ENCODE measurements around the gene MAPRE3. TPM values are rescaled to one million over a fixed set of nuclear protein-coding genes. Genes with fewer than 3 reads are reported as not detected.

The MAPRE3 gene
- total RNA-seq (2021) (4.9 to 10.3 TPM (median 6.0 TPM) in 3 replicates), Bru-seq, nascent RNA (percentile 44 among the genes with signal in this experiment)
- long read RNA-seq, experiment 1, transcript MAPRE3-201 (7 exons, 1,892 nt), result minor isoform, 8 of 31 reads
- long read RNA-seq, experiment 1, transcript MAPRE3-203 (7 exons, 1,801 nt), result major isoform, 13 of 31 reads
- long read RNA-seq, experiment 1, partial matches to known transcripts, result 2 of 31 reads
- long read RNA-seq, experiment 1, other reads (novel, unspliced or antisense), result 8 of 31 reads
- long read RNA-seq, experiment 2, partial matches to known transcripts, result 1 of 10 reads
- long read RNA-seq, experiment 2, other reads (novel, unspliced or antisense), result 3 of 10 reads
- long read RNA-seq, experiment 3, partial matches to known transcripts, result 1 of 1 reads
- long read RNA-seq, experiment 3, other reads (novel, unspliced or antisense), result 0 of 1 reads

- ChIA-PET CTCF (interaction anchor here (0.7 to 16.3 kb wide), 7 partner anchors 9 to 124 kb away, joined by 3 to 596 read pairs (median 13); no protein-coding TSS in a partner anchor), POLR2A (interaction anchor here (0.6 kb wide), 1 partner anchor 1312 kb away, joined by 5 read pairs; no protein-coding TSS in a partner anchor)
- no peaks in the 10 kb centered on the region for H3K36me3 Mint-ChIP-seq
- no peak within 1 kb of the TSS for H3K27ac Mint-ChIP-seq
- peak within 1 kb of the TSS; percentile 93 for H3K4me3 Mint-ChIP-seq
- TF ChIP-seq FOXJ3 (CRISPR knock-in tag; IDR thresholded peaks at IDR 0.05; ENCODE audit: borderline replicate concordance), result no peak
- TF ChIP-seq ZNF396 (CRISPR knock-in tag; IDR thresholded peaks at IDR 0.05; ENCODE audit: borderline replicate concordance), result no peak
- 0 out of 2 replicates have a peak, but pooled peaks have one; percentile 15 for TF ChIP-seq ZNF281 (CRISPR knock-in tag; IDR thresholded peaks at IDR 0.05)
- no peak for TF ChIP-seq PRDM15 (CRISPR knock-in tag; IDR thresholded peaks at IDR 0.05)
- no peak for TF ChIP-seq GTF2I (CRISPR knock-in tag; conservative IDR thresholded peaks at IDR 0.05)
- TF ChIP-seq E2F5 (CRISPR knock-in tag; IDR thresholded peaks at IDR 0.05), result peak; percentile 77; the same call in 1 of the 2 replicates
- peak; percentile 73; the same call in 1 of the 2 replicates for TF ChIP-seq SP1 (CRISPR knock-in tag; conservative IDR thresholded peaks at IDR 0.05)
- TF ChIP-seq ARID4B (CRISPR knock-in tag; IDR thresholded peaks at IDR 0.05; ENCODE audit: borderline replicate concordance), result peak; percentile 55; the same call in 1 of the 2 replicates
- ATAC-seq (peak; percentile 90), DNase-seq (ENCODE audit: low spot score) (peak; percentile 97)
- H3K9me3 Mint-ChIP-seq, result no peaks in the 10 kb centered on the region
- H3K27me3 Mint-ChIP-seq (ENCODE audit: low read depth), result peaks cover 49% of the 10 kb centered on the region
- H3K4me1 Mint-ChIP-seq, result peaks cover 29% of the 10 kb centered on the region
Measured at GRCh38 chr2:26970244-26970927, at the start of gene MAPRE3. Gene MAPRE3, plus strand, starts transcription at chr2:26970637. Its CDS starts 51,582 bp downstream, at chr2:27022219.

- ATAC-seq (no peak), DNase-seq (ENCODE audit: low spot score) (no peak)
- Mint-ChIP-seq H3K9me3 (no peaks in the 10 kb centered on the region), H3K36me3 (no peaks in the 10 kb centered on the region), H3K27me3 (ENCODE audit: low read depth) (no peaks in the 10 kb centered on the region), H3K27ac (no peak overlapping the region), H3K4me3 (no peak overlapping the region), H3K4me1 (peaks cover 13% of the 10 kb centered on the region)
- ChIA-PET CTCF (interaction anchor here (0.6 to 3.5 kb wide), 4 partner anchors 9 to 361 kb away, joined by 3 to 137 read pairs (median 20); partner anchors contain the start of gene DPYSL5), POLR2A (no interaction called here)
- TF ChIP-seq ZBTB43 (CRISPR knock-in tag; IDR thresholded peaks at IDR 0.05), result no peak
- no peak for TF ChIP-seq CBFB (CRISPR knock-in tag; IDR thresholded peaks at IDR 0.05; ENCODE audit: low read depth)
- TF ChIP-seq ARID4B (CRISPR knock-in tag; IDR thresholded peaks at IDR 0.05; ENCODE audit: borderline replicate concordance), result no peak
- no peak for TF ChIP-seq ZNF121 (CRISPR knock-in tag; IDR thresholded peaks at IDR 0.05)
Measured at GRCh38 chr2:26921323-26921722, 49.1 kb upstream of the MAPRE3 start.

All from WTC11 (cell line).